ENCODE data around the gene MLXIP. TPM values are rescaled to one million over a fixed set of nuclear protein-coding genes. Genes with fewer than 3 reads are reported as not detected.

MLXIP gene
- total RNA-seq, 1 experiment from 2014 or later = 32.4 TPM

- no peaks in the 10 kb centered on the region for H3K9me3 ChIP-seq (ENCODE audit: control insufficient read depth, low read depth, low read length)
- H3K56ac ChIP-seq (ENCODE audit: insufficient read length, low read depth, low read length) = no peak overlapping the region
- H2BK15ac ChIP-seq (ENCODE audit: low read depth, low read length) = no peak overlapping the region
- no peaks in the 10 kb centered on the region for H3K4me1 ChIP-seq (ENCODE audit: insufficient read depth, low read length)
- H2AK5ac ChIP-seq (ENCODE audit: insufficient read length, low read length) = no peak overlapping the region
- H2BK12ac ChIP-seq (ENCODE audit: insufficient read length, low read depth, low read length) = no peak overlapping the region
- no peak overlapping the region for H2BK120ac ChIP-seq (ENCODE audit: low read depth, low read length, poor library complexity, severe bottlenecking)
- H3K4me2 ChIP-seq (ENCODE audit: insufficient read depth, insufficient read length, low read length) = no peak overlapping the region
- no peaks in the 10 kb centered on the region for H3K79me1 ChIP-seq (ENCODE audit: insufficient read depth, low read depth, low read length, poor library complexity, severe bottlenecking)
- no peak for TF ChIP-seq CTCF (conservative IDR thresholded peaks at IDR 0.05)
- H3K14ac ChIP-seq (ENCODE audit: insufficient read depth, low read length) = no peak overlapping the region
- no peaks in the 10 kb centered on the region for H3K79me2 ChIP-seq (ENCODE audit: insufficient read depth, low read length)
- no peak overlapping the region for H4K91ac ChIP-seq (ENCODE audit: insufficient read length, low read depth, low read length)
- H3K9ac ChIP-seq (ENCODE audit: extremely low read depth, insufficient read length, low read length) = no peak overlapping the region
- H3K27ac ChIP-seq (ENCODE audit: insufficient read length, low read depth, low read length) = no peak overlapping the region
- H3K27me3 ChIP-seq (ENCODE audit: insufficient read depth, low read length) = no peaks in the 10 kb centered on the region
- Mint-ChIP-seq H3K9me3 (peaks cover 0 to 1% of the 10 kb centered on the region in 2 experiments; a peak in 1 of 5 replicates), H3K27ac (no peak overlapping the region), H3K27me3 (ENCODE audit: low read depth) (no peaks in the 10 kb centered on the region), H3K4me1 (peaks cover 0 to 13% of the 10 kb centered on the region in 2 experiments; a peak in 2 of 4 replicates), H3K4me3 (no peak overlapping the region), H3K36me3 (ENCODE audit: insufficient read depth in 1 of 3, low read depth in 3 of 3) (peaks cover 30 to 43% (median 38%) of the 10 kb centered on the region in 3 experiments)
- no peak overlapping the region for H3K23ac ChIP-seq (ENCODE audit: insufficient read length, low read depth, low read length)
- no peak overlapping the region for H3T11ph ChIP-seq (ENCODE audit: low read length)
- H4K20me1 ChIP-seq (ENCODE audit: control insufficient read depth, insufficient read depth, insufficient read length) = peaks cover 2% of the 10 kb centered on the region
- WGBS (ENCODE audit: extremely low coverage, insufficient read length, low lambda C conversion rate) = no CpG with 5 or more reads among the region's 18 CpGs
- H2BK5ac ChIP-seq (ENCODE audit: insufficient read length, low read length) = no peak overlapping the region
- no peak overlapping the region for H3K18ac ChIP-seq (ENCODE audit: insufficient read length, low read depth, low read length)
- H3K4ac ChIP-seq (ENCODE audit: low read depth, low read length) = no peak overlapping the region
- H4K5ac ChIP-seq (ENCODE audit: insufficient read length, low read depth, low read length) = no peak overlapping the region
- H3K23me2 ChIP-seq (ENCODE audit: insufficient read length, low read depth, low read length, poor library complexity, severe bottlenecking) = no peaks in the 10 kb centered on the region
- DNase-seq = no peak
- no peak overlapping the region for H4K8ac ChIP-seq (replicated peaks; ENCODE audit: insufficient read length, low read depth, low read length)
- H2BK20ac ChIP-seq (ENCODE audit: low read depth, low read length, poor library complexity, severe bottlenecking) = no peak overlapping the region
- H2AFZ ChIP-seq (ENCODE audit: low read length) = no peak overlapping the region
These were observed 57.0 kb downstream of the MLXIP start for GRCh38 chr12:122135437-122136031.

All from H9 (cell line).